Measurements from ENCODE around the gene NFKBIA.
"Not testable (repeated sequence)": the region's sequence is repeated elsewhere in the genome, so short reads cannot be mapped to it uniquely, and the experiment has no call there.

NFKBIA gene

GRCh38 chr14:35368583-35369392, 35.8 kb downstream of the NFKBIA start:
- DNase-seq, result no peak
- H3K4me1 ChIP-seq (ENCODE audit: control insufficient read depth, insufficient read depth, low read length, poor library complexity, severe bottlenecking), result no peaks in the 10 kb centered on the region
- H3K27me3 ChIP-seq (replicated peaks; ENCODE audit: control insufficient read depth, insufficient read depth, low read length, poor library complexity, severe bottlenecking), result no peaks in the 10 kb centered on the region
- H3K36me3 ChIP-seq (ENCODE audit: control insufficient read depth, insufficient read depth, low read length), result no peaks in the 10 kb centered on the region
- H3K4me3 ChIP-seq (ENCODE audit: insufficient read depth, low read depth, low read length, poor library complexity, severe bottlenecking), result no peak overlapping the region
- H3K9me3 ChIP-seq (ENCODE audit: control insufficient read depth, low read length), result no peaks in the 10 kb centered on the region
- no peak overlapping the region for H3K27ac ChIP-seq (ENCODE audit: insufficient read depth, low read length, poor library complexity, severe bottlenecking)

DNA sequence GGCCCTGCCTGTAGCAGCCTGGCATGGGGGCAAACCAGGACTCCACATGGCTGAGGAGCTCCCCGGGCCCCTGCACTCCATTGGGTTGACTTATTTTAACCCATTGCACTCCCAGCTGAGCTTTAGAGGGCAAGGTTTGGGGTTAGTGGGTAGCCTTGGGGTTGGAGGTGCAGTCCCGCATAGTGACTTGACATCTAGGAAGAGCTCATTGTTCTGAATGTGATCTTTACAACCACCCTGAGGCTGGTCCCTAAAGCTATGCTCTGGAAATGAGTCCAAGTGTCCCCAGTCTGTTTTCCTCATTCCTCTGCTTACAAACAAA, 36.4 kb downstream of the NFKBIA start:
- H3K36me3 ChIP-seq (ENCODE audit: control insufficient read depth, insufficient read depth, low read length), result no peaks in the 10 kb centered on the region
- H3K27me3 ChIP-seq (replicated peaks; ENCODE audit: control insufficient read depth, insufficient read depth, low read length, poor library complexity, severe bottlenecking), result no peaks in the 10 kb centered on the region
- no peak overlapping the region for H3K27ac ChIP-seq (ENCODE audit: insufficient read depth, low read length, poor library complexity, severe bottlenecking)
- H3K4me3 ChIP-seq (ENCODE audit: insufficient read depth, low read depth, low read length, poor library complexity, severe bottlenecking), result no peak overlapping the region
- no peaks in the 10 kb centered on the region for H3K9me3 ChIP-seq (ENCODE audit: control insufficient read depth, low read length)
- H3K4me1 ChIP-seq (ENCODE audit: control insufficient read depth, insufficient read depth, low read length, poor library complexity, severe bottlenecking), result no peaks in the 10 kb centered on the region
- DNase-seq, result no peak

- no peaks in the 10 kb centered on the region for H3K36me3 ChIP-seq (ENCODE audit: control insufficient read depth, insufficient read depth, low read length)
- no peak for DNase-seq
- H3K9me3 ChIP-seq (ENCODE audit: control insufficient read depth, low read length), result no peaks in the 10 kb centered on the region
- H3K4me1 ChIP-seq (ENCODE audit: control insufficient read depth, insufficient read depth, low read length, poor library complexity, severe bottlenecking), result no peaks in the 10 kb centered on the region
- no peak overlapping the region for H3K4me3 ChIP-seq (ENCODE audit: insufficient read depth, low read depth, low read length, poor library complexity, severe bottlenecking)
- H3K27ac ChIP-seq (ENCODE audit: insufficient read depth, low read length, poor library complexity, severe bottlenecking), result no peak overlapping the region
- H3K27me3 ChIP-seq (replicated peaks; ENCODE audit: control insufficient read depth, insufficient read depth, low read length, poor library complexity, severe bottlenecking), result no peaks in the 10 kb centered on the region
Measured at GRCh38 chr14:35367056-35367372, 37.5 kb downstream of the NFKBIA start.

DNA sequence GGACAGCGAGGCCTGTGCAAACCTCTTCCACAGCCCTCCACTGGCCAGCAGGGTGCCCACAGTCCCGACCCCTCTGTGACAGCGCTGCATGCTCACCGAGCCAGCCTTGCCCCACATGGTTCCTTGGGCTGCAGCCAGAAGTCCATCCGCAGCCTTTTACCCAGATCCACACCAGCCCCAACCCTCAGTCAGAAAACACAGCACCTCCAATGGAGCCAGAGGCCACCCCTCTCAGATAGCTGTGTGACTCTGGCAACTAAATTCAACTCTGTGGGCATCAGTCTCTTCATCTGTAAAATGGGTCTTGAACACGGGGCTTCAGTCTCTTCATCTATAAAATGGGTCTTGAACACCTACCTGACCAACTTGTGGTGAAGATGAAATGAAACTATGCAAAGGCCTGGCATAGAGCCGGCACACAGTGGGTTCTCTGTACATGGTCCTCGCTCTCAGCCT, 38.0 kb downstream of the NFKBIA start:
- H3K9me3 ChIP-seq (ENCODE audit: control insufficient read depth, low read length), result no peaks in the 10 kb centered on the region
- no peak overlapping the region for H3K4me3 ChIP-seq (ENCODE audit: insufficient read depth, low read depth, low read length, poor library complexity, severe bottlenecking)
- H3K4me1 ChIP-seq (ENCODE audit: control insufficient read depth, insufficient read depth, low read length, poor library complexity, severe bottlenecking), result no peaks in the 10 kb centered on the region
- no peaks in the 10 kb centered on the region for H3K27me3 ChIP-seq (replicated peaks; ENCODE audit: control insufficient read depth, insufficient read depth, low read length, poor library complexity, severe bottlenecking)
- no peaks in the 10 kb centered on the region for H3K36me3 ChIP-seq (ENCODE audit: control insufficient read depth, insufficient read depth, low read length)
- H3K27ac ChIP-seq (ENCODE audit: insufficient read depth, low read length, poor library complexity, severe bottlenecking), result no peak overlapping the region
- no peak for DNase-seq

DNA sequence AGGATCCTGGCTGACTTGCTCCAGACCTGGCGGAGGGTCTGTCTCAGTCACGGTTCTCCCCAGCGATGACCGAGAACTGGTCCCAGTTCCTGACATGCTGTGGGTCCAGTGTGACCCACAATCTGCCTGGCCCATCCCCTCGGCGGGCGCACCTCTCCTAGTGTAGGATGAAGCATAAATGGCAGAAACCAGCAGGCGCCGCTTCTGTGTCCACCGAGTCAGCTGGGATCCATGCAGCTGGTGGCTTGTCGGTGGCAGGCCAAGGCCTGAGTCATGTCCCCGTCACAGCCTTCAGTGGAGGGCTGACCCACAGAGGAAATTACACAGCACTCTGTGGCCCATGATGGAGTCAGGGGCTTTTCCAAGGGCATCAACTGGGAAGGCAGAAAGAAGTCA, 38.5 kb downstream of the NFKBIA start:
- Histone ChIP-seq H3K27me3 (replicated peaks; ENCODE audit: control insufficient read depth, insufficient read depth, low read length, poor library complexity, severe bottlenecking) (no peaks in the 10 kb centered on the region), H3K4me3 (ENCODE audit: insufficient read depth, low read depth, low read length, poor library complexity, severe bottlenecking) (no peak overlapping the region), H3K36me3 (ENCODE audit: control insufficient read depth, insufficient read depth, low read length) (no peaks in the 10 kb centered on the region), H3K9me3 (ENCODE audit: control insufficient read depth, low read length) (no peaks in the 10 kb centered on the region), H3K4me1 (ENCODE audit: control insufficient read depth, insufficient read depth, low read length, poor library complexity, severe bottlenecking) (no peaks in the 10 kb centered on the region), H3K27ac (ENCODE audit: insufficient read depth, low read length, poor library complexity, severe bottlenecking) (no peak overlapping the region)
- no peak for DNase-seq

- Histone ChIP-seq H3K27me3 (replicated peaks; ENCODE audit: control insufficient read depth, insufficient read depth, low read length, poor library complexity, severe bottlenecking) (no peaks in the 10 kb centered on the region), H3K36me3 (ENCODE audit: control insufficient read depth, insufficient read depth, low read length) (no peaks in the 10 kb centered on the region), H3K27ac (ENCODE audit: insufficient read depth, low read length, poor library complexity, severe bottlenecking) (no peak overlapping the region), H3K4me1 (ENCODE audit: control insufficient read depth, insufficient read depth, low read length, poor library complexity, severe bottlenecking) (no peaks in the 10 kb centered on the region), H3K4me3 (ENCODE audit: insufficient read depth, low read depth, low read length, poor library complexity, severe bottlenecking) (no peak overlapping the region), H3K9me3 (ENCODE audit: control insufficient read depth, low read length) (no peaks in the 10 kb centered on the region)
- DNase-seq, result no peak
Measured at GRCh38 chr14:35365130-35366055, 39.2 kb downstream of the NFKBIA start.

GRCh38 chr14:35362911-35363374, 41.6 kb downstream of the NFKBIA start:
- no peaks in the 10 kb centered on the region for H3K4me1 ChIP-seq (ENCODE audit: control insufficient read depth, insufficient read depth, low read length, poor library complexity, severe bottlenecking)
- no peak overlapping the region for H3K27ac ChIP-seq (ENCODE audit: insufficient read depth, low read length, poor library complexity, severe bottlenecking)
- no peak for DNase-seq
- H3K9me3 ChIP-seq (ENCODE audit: control insufficient read depth, low read length), result no peaks in the 10 kb centered on the region
- no peak overlapping the region for H3K4me3 ChIP-seq (ENCODE audit: insufficient read depth, low read depth, low read length, poor library complexity, severe bottlenecking)
- H3K27me3 ChIP-seq (replicated peaks; ENCODE audit: control insufficient read depth, insufficient read depth, low read length, poor library complexity, severe bottlenecking), result no peaks in the 10 kb centered on the region
- H3K36me3 ChIP-seq (ENCODE audit: control insufficient read depth, insufficient read depth, low read length), result no peaks in the 10 kb centered on the region

GRCh38 chr14:35362450-35362849, 42.1 kb downstream of the NFKBIA start:
- Histone ChIP-seq H3K27ac (ENCODE audit: insufficient read depth, low read length, poor library complexity, severe bottlenecking) (no peak overlapping the region), H3K27me3 (replicated peaks; ENCODE audit: control insufficient read depth, insufficient read depth, low read length, poor library complexity, severe bottlenecking) (no peaks in the 10 kb centered on the region), H3K9me3 (ENCODE audit: control insufficient read depth, low read length) (no peaks in the 10 kb centered on the region), H3K4me1 (ENCODE audit: control insufficient read depth, insufficient read depth, low read length, poor library complexity, severe bottlenecking) (no peaks in the 10 kb centered on the region), H3K36me3 (ENCODE audit: control insufficient read depth, insufficient read depth, low read length) (no peaks in the 10 kb centered on the region), H3K4me3 (ENCODE audit: insufficient read depth, low read depth, low read length, poor library complexity, severe bottlenecking) (no peak overlapping the region)
- DNase-seq, result no peak

- no peaks in the 10 kb centered on the region for H3K27me3 ChIP-seq (replicated peaks; ENCODE audit: control insufficient read depth, insufficient read depth, low read length, poor library complexity, severe bottlenecking)
- no peaks in the 10 kb centered on the region for H3K36me3 ChIP-seq (ENCODE audit: control insufficient read depth, insufficient read depth, low read length)
- H3K4me3 ChIP-seq (ENCODE audit: insufficient read depth, low read depth, low read length, poor library complexity, severe bottlenecking), result no peak overlapping the region
- no peak for DNase-seq
- H3K9me3 ChIP-seq (ENCODE audit: control insufficient read depth, low read length), result no peaks in the 10 kb centered on the region
- no peaks in the 10 kb centered on the region for H3K4me1 ChIP-seq (ENCODE audit: control insufficient read depth, insufficient read depth, low read length, poor library complexity, severe bottlenecking)
- no peak overlapping the region for H3K27ac ChIP-seq (ENCODE audit: insufficient read depth, low read length, poor library complexity, severe bottlenecking)
Measured at GRCh38 chr14:35361141-35361480, 43.4 kb downstream of the NFKBIA start.

DNA sequence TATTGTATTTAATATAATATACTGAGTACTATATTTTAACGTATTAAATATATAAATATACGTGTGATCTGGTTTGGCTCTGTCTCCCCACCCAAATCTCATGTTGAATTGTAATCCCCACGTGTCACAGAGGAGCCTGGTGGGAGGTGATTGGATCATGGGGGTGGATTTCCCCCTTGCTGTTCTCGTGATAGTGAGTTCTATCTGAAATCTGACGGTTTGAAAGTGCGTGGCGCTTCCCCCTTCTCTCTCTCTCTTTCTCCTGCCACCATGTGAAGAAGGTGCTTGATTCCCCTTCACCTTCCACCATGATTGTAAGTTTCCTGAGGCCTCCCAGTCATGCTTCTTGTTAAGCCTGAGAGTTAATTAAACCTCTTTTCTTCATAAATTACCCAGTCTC, 44.9 kb downstream of the NFKBIA start:
- not testable (repeated sequence) for H3K4me1 ChIP-seq (ENCODE audit: control insufficient read depth, insufficient read depth, low read length, poor library complexity, severe bottlenecking); H3K27ac ChIP-seq (ENCODE audit: insufficient read depth, low read length, poor library complexity, severe bottlenecking); DNase-seq; H3K36me3 ChIP-seq (ENCODE audit: control insufficient read depth, insufficient read depth, low read length); H3K27me3 ChIP-seq (replicated peaks; ENCODE audit: control insufficient read depth, insufficient read depth, low read length, poor library complexity, severe bottlenecking); H3K9me3 ChIP-seq (ENCODE audit: control insufficient read depth, low read length); H3K4me3 ChIP-seq (ENCODE audit: insufficient read depth, low read depth, low read length, poor library complexity, severe bottlenecking)

Data from effector memory CD4-positive, alpha-beta T cell (primary cell).